Stimulated activated CD8-positive, alpha-beta memory T cell treated with anti-CD3 and anti-CD28 coated beads, Interleukin-7, amount 100 ng/mL, for 1 hour (primary cell): Measurements from ENCODE around the gene CASP8AP2.
"Not testable (repeated sequence)": the region's sequence is repeated elsewhere in the genome, so short reads cannot be mapped to it uniquely, and the experiment has no call there.

ENCODE experiments used
- DNase-seq, 2 donors: peaks; one replicate each; pipeline ENCODE4 v3.0.0-alpha.2; 2020; ENCODE audit warnings: low read depth in 2 of 2

The CASP8AP2 gene

DNA sequence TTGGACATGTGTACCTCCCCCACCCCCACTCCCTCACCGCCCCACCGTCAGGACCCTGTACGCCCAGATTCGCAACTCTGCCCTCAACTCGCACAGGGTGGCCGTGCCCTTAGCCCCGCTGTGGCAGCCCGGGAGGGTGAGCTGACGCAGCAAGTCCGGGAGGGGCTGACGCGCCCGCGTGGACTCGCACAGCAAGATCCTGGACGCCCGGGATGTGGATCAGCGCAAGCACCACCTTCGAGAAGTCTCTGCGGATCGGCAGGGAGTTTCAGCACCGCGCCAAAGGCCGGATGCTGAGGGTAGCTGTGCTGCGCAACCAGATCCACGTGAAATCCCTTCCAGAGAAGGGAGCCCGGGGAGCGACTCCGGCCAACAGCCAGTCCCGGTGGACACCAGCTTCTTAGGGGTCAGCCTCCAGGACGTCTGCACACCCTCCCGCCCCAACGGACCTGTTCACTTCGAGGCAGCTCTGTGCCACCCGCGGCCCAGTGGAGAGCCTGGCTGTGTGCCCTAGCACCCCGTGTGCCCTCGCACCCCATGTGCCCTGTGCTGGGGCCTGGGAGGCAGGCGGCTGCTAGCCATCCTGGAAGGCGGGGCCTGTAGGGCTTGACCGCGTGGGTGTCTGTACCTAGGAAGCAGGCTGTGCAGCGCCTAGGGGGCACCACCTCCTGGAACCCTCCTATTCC lies 57.9 kb downstream of the CASP8AP2 start:
- DNase-seq = no peak

DNA sequence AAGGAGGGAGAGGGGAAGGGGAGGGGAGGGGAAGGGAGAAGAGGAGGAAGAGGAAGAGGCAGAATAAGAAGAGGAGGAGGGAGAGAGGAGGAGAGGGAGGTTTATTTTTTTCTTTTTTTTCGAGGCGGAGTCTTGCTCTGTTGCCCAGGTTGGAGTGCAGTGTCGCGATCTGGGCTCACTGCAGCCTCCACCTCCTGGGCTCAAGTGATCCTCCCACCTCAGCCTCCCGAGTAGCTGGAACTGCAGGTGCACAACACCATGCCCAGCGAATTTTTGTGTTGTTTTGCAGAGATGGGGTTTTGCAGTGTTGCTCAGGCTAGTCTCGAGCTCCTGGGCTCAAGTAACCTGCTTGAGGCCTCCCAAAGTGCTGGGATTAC lies 58.4 kb downstream of the CASP8AP2 start:
- no peak for DNase-seq

DNA sequence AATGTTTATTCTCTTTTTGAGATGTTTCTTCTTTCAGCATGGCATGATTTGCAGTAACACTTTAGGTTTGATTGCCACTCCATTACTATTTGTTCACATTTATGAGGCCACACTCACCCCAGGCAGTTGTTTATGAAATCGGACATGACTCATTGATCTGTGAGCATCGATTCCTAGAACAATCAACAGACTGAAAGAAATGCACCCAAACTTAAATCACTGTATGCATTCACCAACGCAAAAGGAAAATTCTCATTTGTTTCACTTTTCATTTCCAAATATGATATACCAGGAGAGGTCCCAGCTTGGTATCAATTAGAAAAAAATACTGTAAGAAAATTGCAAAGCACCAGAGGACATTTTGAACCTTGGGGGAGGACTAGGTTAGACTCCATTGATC lies 59.2 kb downstream of the CASP8AP2 start:
- no peak for DNase-seq

DNA sequence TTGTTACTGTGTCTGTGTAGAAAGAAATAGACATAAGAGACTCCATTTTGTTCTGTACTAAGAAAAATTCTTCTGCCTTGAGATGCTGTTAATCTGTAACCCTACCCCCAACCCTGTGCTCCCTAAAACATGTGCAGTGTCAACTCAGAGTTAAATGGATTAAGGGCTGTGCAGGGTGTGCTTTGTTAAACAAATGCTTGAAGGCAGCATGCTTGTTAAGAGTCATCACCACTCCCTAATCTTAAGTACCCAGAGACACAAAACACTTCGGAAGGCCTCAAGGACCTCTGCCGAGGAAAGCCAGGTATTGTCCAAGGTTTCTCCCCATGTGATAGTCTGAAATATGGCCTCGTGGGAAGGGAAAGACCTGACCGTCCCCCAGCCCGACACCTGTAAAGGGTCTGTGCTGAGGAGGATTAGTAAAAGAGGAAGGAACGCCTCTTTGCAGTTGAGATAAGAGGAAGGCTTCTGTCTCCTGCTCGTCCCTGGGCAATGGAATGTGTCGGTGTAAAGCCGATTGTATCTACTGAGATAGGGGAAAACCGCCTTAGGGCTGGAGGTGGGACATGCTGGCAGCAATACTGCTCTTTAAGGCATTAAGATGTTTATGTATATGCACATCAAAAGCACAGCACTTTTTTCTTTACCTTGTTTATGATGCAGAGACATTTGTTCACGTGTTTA lies 61.3 kb downstream of the CASP8AP2 start:
- not testable (repeated sequence) for DNase-seq

DNA sequence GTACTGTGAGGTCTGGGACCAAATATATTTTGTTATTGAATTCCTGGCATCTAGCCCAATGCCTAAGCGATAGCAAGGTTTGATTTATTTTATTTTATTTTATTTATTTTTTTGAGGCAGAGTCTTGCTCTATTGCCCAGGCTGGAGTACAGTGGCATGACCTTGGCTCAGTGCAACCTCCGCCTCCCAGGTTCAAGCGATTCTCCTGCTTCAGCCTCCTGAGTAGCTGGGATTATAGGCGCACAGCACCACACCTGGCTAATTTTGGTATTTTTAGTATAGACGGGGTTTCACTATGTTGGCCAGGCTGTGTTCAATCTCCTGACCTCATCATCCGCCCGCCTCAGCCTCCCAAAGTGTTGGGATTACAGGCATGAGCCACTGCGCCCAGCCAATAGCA lies 62.9 kb downstream of the CASP8AP2 start:
- DNase-seq = not testable (repeated sequence)

DNA sequence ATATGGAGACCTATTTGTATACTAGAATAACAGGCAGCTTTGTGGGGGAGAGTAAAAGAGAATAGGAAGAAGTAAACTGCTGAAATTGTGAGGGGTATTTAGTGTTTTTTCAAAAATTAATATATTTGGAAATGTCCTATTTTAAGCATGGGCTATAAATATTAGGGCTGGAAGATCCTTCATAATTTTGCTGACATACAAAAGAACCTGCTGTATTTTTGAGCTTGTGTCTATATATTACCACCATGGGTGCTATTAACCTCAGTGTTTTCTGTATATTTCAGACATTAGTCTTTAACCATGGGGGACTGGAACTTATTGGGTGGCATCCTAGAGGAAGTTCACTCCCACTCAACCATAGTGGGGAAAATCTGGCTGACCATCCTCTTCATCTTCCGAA lies 64.5 kb downstream of the CASP8AP2 start, which contains the start of gene GJA10:
TSS of gene GJA10 (plus strand) at position 301 of the 400 bp plus-strand sequence. CDS start at position 301, 0 bp downstream.
- DNase-seq = no peak

DNA sequence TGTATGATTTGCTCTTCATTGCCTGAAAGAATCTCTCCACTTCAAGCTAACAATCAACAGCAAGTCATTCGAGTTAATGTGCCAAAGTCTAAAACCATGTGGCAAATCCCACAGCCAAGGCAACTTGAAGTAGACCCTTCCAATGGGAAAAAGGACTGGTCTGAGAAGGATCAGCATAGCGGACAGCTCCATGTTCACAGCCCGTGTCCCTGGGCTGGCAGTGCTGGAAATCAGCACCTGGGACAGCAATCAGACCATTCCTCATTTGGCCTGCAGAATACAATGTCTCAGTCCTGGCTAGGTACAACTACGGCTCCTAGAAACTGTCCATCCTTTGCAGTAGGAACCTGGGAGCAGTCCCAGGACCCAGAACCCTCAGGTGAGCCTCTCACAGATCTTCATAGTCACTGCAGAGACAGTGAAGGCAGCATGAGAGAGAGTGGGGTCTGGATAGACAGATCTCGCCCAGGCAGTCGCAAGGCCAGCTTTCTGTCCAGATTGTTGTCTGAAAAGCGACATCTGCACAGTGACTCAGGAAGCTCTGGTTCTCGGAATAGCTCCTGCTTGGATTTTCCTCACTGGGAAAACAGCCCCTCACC lies 65.7 kb downstream of the CASP8AP2 start:
- no peak for DNase-seq

DNA sequence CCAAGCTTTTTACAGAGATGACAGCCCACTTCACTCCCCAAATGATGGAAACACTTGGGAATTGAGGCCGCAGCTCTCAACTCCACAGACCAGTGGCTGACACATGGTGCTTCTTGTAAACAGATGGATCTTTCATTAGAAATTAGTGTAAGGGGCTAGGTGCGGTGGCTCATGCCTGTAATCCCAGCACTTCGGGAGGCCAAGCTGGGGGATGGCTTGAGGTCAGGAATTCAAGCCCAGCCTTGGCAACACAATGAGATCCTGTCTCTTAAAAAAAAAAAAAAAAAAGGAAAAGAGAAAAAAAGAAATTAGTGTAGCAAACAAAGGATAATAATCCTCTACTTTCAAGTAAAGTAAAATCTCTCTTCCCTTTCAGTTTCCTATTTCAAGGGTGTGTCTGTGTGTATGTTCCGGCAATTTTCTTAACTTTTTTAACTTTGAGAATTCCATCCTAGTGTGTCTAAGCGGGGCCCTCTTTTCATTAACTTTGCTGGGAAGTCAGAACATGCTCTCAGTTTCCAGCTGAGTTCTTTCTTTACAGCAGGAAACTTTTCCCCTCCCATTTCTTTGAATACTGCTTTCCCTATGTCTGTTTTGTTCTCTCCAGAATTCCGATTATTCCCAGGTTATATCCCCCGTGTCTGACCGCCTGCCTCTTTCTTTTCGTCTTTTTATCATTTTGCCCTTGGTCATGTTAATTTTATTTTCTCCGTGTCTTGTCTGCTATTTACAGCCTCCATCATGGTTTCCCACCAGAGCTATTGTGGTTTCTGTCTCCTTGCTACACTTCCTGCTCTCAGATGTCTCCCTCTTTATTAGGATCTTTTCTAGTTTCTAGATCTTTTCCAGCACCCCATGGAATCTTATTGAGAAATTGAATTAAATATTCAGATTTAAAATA lies 80.6 kb downstream of the CASP8AP2 start:
- not testable (repeated sequence) for DNase-seq

DNA sequence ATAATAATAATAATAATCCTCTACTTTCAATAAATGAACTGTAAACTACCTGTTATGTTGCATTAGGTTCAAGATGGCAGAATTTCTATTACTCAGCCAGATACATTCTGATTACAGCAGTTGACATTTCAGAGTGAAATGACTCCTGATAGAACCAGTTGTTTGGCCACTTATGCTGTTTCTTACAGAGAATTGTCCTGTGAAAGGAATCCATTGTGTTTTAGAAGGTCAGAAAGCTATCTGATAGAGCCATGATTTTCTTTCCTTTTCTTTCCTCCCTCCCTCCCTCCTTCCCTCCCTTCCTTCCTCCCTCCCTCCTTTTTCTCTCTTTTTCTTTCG lies 81.2 kb downstream of the CASP8AP2 start:
- no peak for DNase-seq

DNA sequence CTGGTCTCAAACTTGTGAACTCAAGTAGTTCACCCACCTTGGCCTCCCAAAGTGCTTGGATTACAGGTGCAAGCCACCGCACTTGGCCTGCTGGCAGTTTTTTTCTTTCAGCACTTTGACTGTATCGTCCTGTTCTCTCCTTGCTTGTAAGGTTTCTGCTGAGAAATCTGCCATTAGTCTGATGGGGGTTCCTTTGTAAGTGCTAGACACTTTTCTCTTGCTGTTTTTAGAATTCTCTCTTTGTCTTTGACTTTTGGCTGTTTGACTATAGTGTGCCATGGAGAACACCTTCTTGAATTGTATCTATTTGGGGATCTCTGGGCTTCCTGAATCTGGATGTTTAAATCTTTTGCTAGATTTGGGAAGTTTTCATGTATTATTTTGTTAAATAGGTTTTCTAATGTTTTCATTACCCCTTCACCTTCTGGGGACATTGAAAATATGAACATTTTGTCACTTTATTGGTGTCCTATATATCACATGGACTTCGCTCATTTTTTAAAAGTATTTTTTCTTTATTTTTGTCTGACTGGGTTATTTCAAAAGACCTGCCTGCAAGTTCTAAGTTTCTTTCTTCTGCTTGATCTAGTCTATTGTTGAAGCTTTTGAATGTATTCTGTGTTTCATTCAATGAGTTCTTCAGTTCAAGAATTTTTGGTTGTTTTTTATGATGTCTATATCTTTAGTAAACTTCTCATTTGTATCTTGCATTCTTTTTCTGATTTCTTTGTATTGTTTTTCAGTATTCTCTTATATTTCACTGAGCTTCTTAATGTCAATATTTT lies 86.6 kb downstream of the CASP8AP2 start:
- DNase-seq = no peak

DNA sequence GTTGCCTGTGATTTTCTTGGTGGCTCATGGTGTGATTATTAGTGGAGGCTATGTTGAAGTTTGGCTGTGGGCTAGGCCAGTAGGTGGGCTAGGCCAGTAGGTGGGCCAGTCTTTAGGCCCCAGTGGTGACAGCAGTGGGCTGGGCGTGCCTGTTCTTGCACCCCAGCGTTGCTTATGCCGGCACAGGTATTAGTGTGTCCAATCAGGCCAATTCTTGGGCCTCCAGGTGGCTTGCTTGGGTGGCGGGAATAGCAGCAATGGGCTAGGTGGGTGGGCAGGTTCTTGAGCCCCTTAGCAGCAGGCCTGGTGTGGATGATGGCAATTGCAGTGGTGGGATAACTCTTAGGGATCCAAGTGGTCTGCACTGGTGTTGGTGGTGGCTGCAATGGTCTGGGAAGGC lies 87.5 kb downstream of the CASP8AP2 start:
- no peak for DNase-seq

DNA sequence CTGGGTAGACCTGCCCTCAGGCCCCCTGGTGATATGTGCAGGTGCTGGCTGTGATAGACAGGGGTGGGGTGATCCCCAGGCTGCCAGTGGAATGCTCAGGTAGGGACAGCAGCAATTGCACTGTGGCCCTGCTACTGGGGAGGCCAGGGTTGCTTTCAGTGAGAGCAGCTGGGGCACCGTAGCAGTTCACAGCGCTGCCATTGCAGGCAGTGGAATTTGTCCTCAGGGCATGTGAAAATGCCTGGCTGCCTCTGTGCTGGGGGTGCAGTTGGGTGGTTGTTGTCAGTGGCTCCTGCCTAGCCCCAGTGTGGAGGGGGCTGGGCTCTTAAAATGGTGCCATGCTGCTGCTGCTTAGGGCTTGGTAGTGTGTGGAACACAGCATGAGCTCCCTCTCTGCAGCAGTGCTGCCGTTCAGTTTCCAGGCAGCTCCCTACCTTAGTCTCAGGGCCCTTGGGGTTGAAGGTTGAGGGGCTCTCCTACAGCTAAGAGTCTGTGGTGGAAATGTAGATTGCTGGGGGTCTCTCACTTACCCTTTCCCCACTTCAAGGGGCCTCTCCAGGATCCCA lies 88.2 kb downstream of the CASP8AP2 start:
- no peak for DNase-seq
